Mesendoderm (in vitro differentiated cells): ENCODE results near the gene PPP1R12C.

Source experiments
- DNase-seq: peaks from one replicate; pipeline ENCODE4 v3.0.0; 2013
- H2AK5ac ChIP-seq: 2 replicates; pipeline ENCODE4 v1.6.1; 2013; ENCODE audit warnings: low read length, inconsistent platforms
- H2BK120ac ChIP-seq: 2 replicates; pipeline ENCODE4 v1.6.1; 2013; ENCODE audit warnings: low read depth, mild to moderate bottlenecking, low read length, moderate library complexity, mixed read lengths
- H2BK15ac ChIP-seq: replicated peaks from 2 replicates; pipeline ENCODE4 v1.6.1; 2013; ENCODE audit warnings: low read depth, mild to moderate bottlenecking, moderate library complexity
- H2BK5ac ChIP-seq: 2 replicates; pipeline ENCODE4 v1.6.1; 2013; ENCODE audit warnings: low read length, inconsistent platforms
- H3K18ac ChIP-seq: 2 replicates; pipeline ENCODE4 v1.6.1; 2013; ENCODE audit warnings: mild to moderate bottlenecking, low read length, mixed read lengths
- H3K23ac ChIP-seq: one replicate; pipeline ENCODE4 v1.6.1; 2013; ENCODE audit warnings: low read length
- H3K27ac ChIP-seq: 2 replicates; pipeline ENCODE4 v1.5.1; 2013; ENCODE audit warnings: low read depth, mild to moderate bottlenecking, inconsistent platforms, low read length, moderate library complexity
- H3K27me3 ChIP-seq: 2 replicates; pipeline ENCODE4 v1.6.1; 2013; ENCODE audit warnings: low read length, control low read depth, mild to moderate bottlenecking, inconsistent platforms; ENCODE audit not compliant: insufficient read depth, poor library complexity
- H3K36me3 ChIP-seq: 2 replicates; pipeline ENCODE4 v1.6.1; 2013; ENCODE audit warnings: low read length, inconsistent platforms; ENCODE audit not compliant: control insufficient read depth, insufficient read depth
- H3K4ac ChIP-seq: one replicate; pipeline ENCODE4 v1.6.1; 2013; ENCODE audit warnings: low read depth, mild to moderate bottlenecking, low read length, moderate library complexity
- H3K4me1 ChIP-seq: 2 replicates; pipeline ENCODE4 v1.6.1; 2013; ENCODE audit warnings: low read depth, low read length, inconsistent platforms; ENCODE audit not compliant: control insufficient read depth
- H3K4me2 ChIP-seq: 2 replicates; pipeline ENCODE4 v1.6.1; 2013; ENCODE audit warnings: low read length
- H3K4me3 ChIP-seq: 2 replicates; pipeline ENCODE4 v1.5.1; 2013; ENCODE audit warnings: mild to moderate bottlenecking, low read length
- H3K56ac ChIP-seq: one replicate; pipeline ENCODE4 v1.6.1; 2013; ENCODE audit warnings: low read length
- H3K79me1 ChIP-seq: 2 replicates; pipeline ENCODE4 v1.6.1; 2013; ENCODE audit warnings: low read length, inconsistent platforms
- H3K79me2 ChIP-seq: 2 replicates; pipeline ENCODE4 v1.6.1; 2013; ENCODE audit warnings: mild to moderate bottlenecking, low read length; ENCODE audit not compliant: control insufficient read depth, insufficient read depth
- H3K9ac ChIP-seq: 2 replicates; pipeline ENCODE4 v1.6.1; 2013; ENCODE audit warnings: low read length, inconsistent platforms
- H4K5ac ChIP-seq: one replicate; pipeline ENCODE4 v1.6.1; 2013; ENCODE audit warnings: low read length
- H4K8ac ChIP-seq: one replicate; pipeline ENCODE4 v1.6.1; 2013; ENCODE audit warnings: low read depth, mild to moderate bottlenecking, control low read depth, low read length, moderate library complexity
- WGBS: extraction: QIAGEN DNeasy Blood & Tissue Kit; methylation state at CpG from one replicate; pipeline ENCODE4 v1.1.7; 2013; ENCODE audit warnings: low lambda C conversion rate, missing lambda C conversion rate; ENCODE audit not compliant: insufficient coverage; ENCODE audit errors: extremely low coverage; 5-methylcytosine and 5-hydroxymethylcytosine counted together

The PPP1R12C gene

GRCh38 chr19:55081770-55082019, 35.7 kb downstream of the PPP1R12C start:
- Histone ChIP-seq H3K36me3 (no peaks in the 10 kb centered on the region), H3K23ac (no peak overlapping the region), H2BK15ac (no peak overlapping the region), H3K27ac (no peak overlapping the region), H3K4me1 (no peaks in the 10 kb centered on the region), H3K4me2 (no peak overlapping the region), H3K27me3 (no peaks in the 10 kb centered on the region), H3K9ac (no peak overlapping the region), H2AK5ac (no peak overlapping the region), H3K79me2 (no peaks in the 10 kb centered on the region), H4K8ac (no peak overlapping the region), H2BK5ac (no peak overlapping the region), H3K79me1 (no peaks in the 10 kb centered on the region), H2BK120ac (no peak overlapping the region), H3K56ac (no peak overlapping the region), H3K4ac (no peak overlapping the region), H3K4me3 (no peak overlapping the region), H3K18ac (no peak overlapping the region), H4K5ac (no peak overlapping the region)
- no CpG with 5 or more reads among the region's 22 CpGs for WGBS
- DNase-seq = no peak

GRCh38 chr19:55080968-55081769, 36.3 kb downstream of the PPP1R12C start:
- H2BK15ac ChIP-seq = no peak overlapping the region
- H4K5ac ChIP-seq = no peak overlapping the region
- no peaks in the 10 kb centered on the region for H3K27me3 ChIP-seq
- DNase-seq = peak; percentile 94
- no peaks in the 10 kb centered on the region for H3K36me3 ChIP-seq
- peak overlapping the region; percentile 89 for H3K4me2 ChIP-seq
- H3K56ac ChIP-seq = peak overlapping the region; percentile 96
- no peaks in the 10 kb centered on the region for H3K79me2 ChIP-seq
- H3K9ac ChIP-seq = peak overlapping the region; percentile 78
- no peak overlapping the region for H3K23ac ChIP-seq
- H3K18ac ChIP-seq = no peak overlapping the region
- H3K79me1 ChIP-seq = no peaks in the 10 kb centered on the region
- no peak overlapping the region for H3K27ac ChIP-seq
- peak overlapping the region; percentile 51 for H3K4me3 ChIP-seq
- no peak overlapping the region for H3K4ac ChIP-seq
- H4K8ac ChIP-seq = no peak overlapping the region
- H2BK120ac ChIP-seq = no peak overlapping the region
- no peaks in the 10 kb centered on the region for H3K4me1 ChIP-seq
- H2AK5ac ChIP-seq = no peak overlapping the region
- no CpG with 5 or more reads among the region's 60 CpGs for WGBS
- H2BK5ac ChIP-seq = no peak overlapping the region

GRCh38 chr19:55080121-55080967, 37.1 kb downstream of the PPP1R12C start:
- Histone ChIP-seq H3K27me3 (no peaks in the 10 kb centered on the region), H3K56ac (peak overlapping the region; percentile 96), H3K4me1 (no peaks in the 10 kb centered on the region), H2BK15ac (no peak overlapping the region), H3K18ac (no peak overlapping the region), H3K4ac (no peak overlapping the region), H2AK5ac (peak overlapping the region; percentile 25), H3K23ac (peak overlapping the region; percentile 70), H4K5ac (no peak overlapping the region), H3K4me2 (peak overlapping the region; percentile 89), H4K8ac (no peak overlapping the region), H3K9ac (peak overlapping the region; percentile 87), H3K4me3 (peak overlapping the region; percentile 51), H3K27ac (peak overlapping the region; percentile 8), H3K79me2 (no peaks in the 10 kb centered on the region), H2BK120ac (no peak overlapping the region), H2BK5ac (peak overlapping the region; percentile 83), H3K36me3 (no peaks in the 10 kb centered on the region), H3K79me1 (no peaks in the 10 kb centered on the region)
- WGBS = no CpG with 5 or more reads among the region's 55 CpGs
- DNase-seq = peak; percentile 89

- Histone ChIP-seq H4K8ac (no peak overlapping the region), H3K4ac (no peak overlapping the region), H3K18ac (no peak overlapping the region), H2BK120ac (no peak overlapping the region), H3K4me3 (no peak overlapping the region), H2BK15ac (no peak overlapping the region), H3K27ac (no peak overlapping the region), H3K56ac (peak overlapping the region; percentile 73), H3K23ac (no peak overlapping the region), H3K27me3 (no peaks in the 10 kb centered on the region), H3K4me1 (no peaks in the 10 kb centered on the region), H3K79me2 (no peaks in the 10 kb centered on the region), H3K4me2 (no peak overlapping the region), H2AK5ac (no peak overlapping the region), H3K9ac (no peak overlapping the region), H4K5ac (no peak overlapping the region), H3K36me3 (no peaks in the 10 kb centered on the region), H2BK5ac (no peak overlapping the region), H3K79me1 (no peaks in the 10 kb centered on the region)
- no CpG with 5 or more reads among the region's 19 CpGs for WGBS
- no peak for DNase-seq
Observed at GRCh38 chr19:55079400-55080038, 37.9 kb downstream of the PPP1R12C start.

- no peak for DNase-seq
- no peak overlapping the region for H4K5ac ChIP-seq
- H3K4me3 ChIP-seq = no peak overlapping the region
- H3K79me1 ChIP-seq = no peaks in the 10 kb centered on the region
- H3K4me1 ChIP-seq = no peaks in the 10 kb centered on the region
- no peak overlapping the region for H3K23ac ChIP-seq
- WGBS = no CpG with 5 or more reads among the region's 5 CpGs
- H3K56ac ChIP-seq = no peak overlapping the region
- H2BK5ac ChIP-seq = no peak overlapping the region
- no peak overlapping the region for H2AK5ac ChIP-seq
- no peaks in the 10 kb centered on the region for H3K27me3 ChIP-seq
- H3K36me3 ChIP-seq = no peaks in the 10 kb centered on the region
- H3K27ac ChIP-seq = no peak overlapping the region
- H3K4me2 ChIP-seq = no peak overlapping the region
- H2BK120ac ChIP-seq = no peak overlapping the region
- no peak overlapping the region for H3K18ac ChIP-seq
- no peak overlapping the region for H3K4ac ChIP-seq
- no peak overlapping the region for H2BK15ac ChIP-seq
- H3K9ac ChIP-seq = no peak overlapping the region
- no peak overlapping the region for H4K8ac ChIP-seq
- H3K79me2 ChIP-seq = no peaks in the 10 kb centered on the region
Observed at GRCh38 chr19:55078996-55079395, 38.4 kb downstream of the PPP1R12C start.
